ENCODE measurements around the gene STK25. TPM values are rescaled to one million over a fixed set of nuclear protein-coding genes. Genes with fewer than 3 reads are reported as not detected.

The STK25 gene
- total RNA-seq, 1 experiment from 2014 or later: 133 TPM

DNA sequence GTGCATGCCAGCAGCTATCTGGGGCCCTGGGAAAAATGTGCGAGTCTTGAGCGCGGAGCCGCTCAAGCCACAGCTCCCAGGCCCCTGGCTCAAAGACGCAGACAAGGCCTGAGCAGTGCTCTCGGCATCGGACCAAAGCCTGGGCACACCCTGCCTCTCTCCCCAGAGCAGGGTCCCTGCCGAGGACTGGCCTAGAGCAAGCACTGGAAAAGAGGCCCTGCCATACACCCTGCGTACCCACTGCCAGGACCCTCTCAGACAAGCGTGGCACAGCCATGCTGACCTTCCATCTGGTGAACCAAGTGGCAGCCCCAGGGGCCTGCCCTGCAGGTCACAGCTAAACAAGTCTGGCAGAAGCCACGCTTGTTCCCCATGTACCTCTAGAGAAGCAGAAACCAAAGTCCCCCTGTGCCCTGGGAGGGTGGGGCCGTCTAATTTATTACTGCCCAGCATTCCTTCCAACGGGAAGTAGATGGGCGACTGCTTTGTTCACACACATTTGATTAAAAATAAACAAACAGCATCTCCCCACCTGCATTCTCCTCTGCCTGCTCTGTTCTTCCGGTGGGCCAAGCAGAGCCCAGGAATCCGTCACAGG is 14.0 kb downstream of the STK25 start:
- no peak for DNase-seq (ENCODE audit: low read depth)

DNA sequence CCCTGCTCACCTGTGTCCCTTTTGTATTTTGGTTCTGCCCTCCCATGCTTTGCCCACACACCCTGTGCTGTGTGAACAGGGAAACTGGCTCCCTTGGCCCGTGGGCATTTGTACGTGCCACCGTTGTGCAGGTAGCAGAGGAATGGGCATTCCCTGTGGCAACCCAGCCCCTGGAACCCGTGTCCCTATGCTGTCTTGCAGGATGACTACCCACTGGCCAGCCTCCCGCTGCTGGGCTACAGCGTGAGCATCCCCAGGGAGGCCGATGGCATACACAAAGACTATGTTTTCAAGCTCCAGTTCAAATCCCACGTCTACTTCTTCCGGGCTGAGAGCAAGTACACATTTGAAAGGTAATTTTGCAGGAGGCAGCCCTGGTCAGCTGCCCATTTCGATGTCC is 15.3 kb downstream of the STK25 start:
- no peak for DNase-seq (ENCODE audit: low read depth)

DNA sequence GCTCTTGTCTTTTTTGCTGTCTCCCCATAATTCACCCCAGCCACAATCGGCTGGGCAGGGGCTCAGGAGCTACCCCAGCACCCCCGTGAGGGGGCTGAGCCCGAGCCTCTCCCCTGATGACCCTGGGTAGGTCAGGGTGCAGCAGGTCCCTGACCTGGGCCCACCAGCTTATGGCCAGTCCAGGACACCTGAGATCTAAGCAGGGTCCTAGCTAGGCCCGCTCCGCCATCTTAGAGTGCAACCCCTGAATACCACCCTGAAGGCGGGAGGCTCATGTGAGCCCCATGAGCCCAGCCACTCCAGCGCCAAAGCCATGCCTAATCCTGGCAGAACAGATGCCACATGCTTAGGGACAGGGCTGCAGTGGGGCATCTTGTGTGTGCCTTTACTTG is 16.2 kb downstream of the STK25 start:
- DNase-seq (ENCODE audit: low read depth): no peak

DNA sequence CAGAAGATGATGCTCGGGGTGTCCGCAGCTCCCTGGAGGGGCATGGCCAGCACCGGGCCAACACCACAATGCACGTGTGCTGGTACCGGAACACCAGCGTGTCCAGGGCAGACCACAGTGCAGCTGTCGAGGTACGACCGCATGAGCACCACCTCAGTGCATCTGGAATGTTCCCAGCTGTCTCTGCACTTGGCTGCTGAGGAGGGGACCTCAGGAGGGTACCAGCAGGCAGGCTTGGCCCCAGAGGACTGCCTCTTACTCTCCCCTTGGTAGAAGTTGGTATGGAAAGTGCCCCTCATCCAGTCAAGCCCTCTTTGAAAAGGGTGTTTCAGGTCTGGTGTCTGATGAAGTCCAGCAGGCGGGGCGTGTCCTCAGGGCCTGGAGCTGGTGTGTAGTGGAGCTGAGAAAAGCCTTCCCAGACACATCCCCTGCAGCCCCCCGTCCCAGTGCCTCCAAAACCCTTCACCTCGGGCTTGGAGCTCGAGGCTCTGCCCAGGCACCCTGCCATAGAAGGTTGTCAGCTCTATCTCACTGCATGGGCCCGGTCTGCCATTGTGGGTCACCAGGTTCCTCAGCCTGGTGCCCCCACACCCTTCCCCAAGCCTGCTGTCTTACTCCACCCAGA is 16.7 kb downstream of the STK25 start:
- DNase-seq (ENCODE audit: low read depth): no peak

DNA sequence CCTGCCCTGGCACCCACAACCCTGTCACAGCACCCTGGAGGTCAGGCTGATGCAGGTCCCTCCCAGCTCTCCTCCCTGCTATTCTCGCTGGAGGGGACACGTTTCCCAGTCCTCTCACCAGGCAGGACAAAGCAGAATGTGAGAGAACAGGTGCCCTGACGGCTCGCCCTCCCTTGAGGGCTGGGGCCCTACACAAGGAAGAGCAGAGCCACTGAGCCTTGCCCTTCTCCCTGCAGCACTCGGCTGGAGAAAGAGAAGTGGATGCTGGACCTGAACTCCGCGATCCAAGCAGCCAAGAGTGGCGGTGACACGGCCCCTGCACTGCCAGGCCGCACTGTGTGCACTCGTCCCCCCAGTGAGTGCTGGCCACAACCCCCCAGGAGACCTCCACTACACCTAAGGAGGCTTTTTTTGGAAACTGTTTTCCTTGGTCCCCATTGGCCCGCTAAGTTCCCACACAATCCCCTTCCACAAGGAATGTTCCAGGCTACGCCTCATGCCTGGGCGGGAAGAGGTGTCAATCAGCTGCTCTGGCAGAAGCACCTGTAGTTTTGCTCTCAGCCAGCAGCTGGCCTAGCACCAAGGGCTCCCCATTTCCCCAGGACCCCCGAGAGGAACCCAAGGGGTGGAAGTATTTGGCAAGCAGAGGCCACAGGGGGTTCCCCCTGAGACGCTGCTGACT is 17.4 kb downstream of the STK25 start:
- no peak for DNase-seq (ENCODE audit: low read depth)

DNA sequence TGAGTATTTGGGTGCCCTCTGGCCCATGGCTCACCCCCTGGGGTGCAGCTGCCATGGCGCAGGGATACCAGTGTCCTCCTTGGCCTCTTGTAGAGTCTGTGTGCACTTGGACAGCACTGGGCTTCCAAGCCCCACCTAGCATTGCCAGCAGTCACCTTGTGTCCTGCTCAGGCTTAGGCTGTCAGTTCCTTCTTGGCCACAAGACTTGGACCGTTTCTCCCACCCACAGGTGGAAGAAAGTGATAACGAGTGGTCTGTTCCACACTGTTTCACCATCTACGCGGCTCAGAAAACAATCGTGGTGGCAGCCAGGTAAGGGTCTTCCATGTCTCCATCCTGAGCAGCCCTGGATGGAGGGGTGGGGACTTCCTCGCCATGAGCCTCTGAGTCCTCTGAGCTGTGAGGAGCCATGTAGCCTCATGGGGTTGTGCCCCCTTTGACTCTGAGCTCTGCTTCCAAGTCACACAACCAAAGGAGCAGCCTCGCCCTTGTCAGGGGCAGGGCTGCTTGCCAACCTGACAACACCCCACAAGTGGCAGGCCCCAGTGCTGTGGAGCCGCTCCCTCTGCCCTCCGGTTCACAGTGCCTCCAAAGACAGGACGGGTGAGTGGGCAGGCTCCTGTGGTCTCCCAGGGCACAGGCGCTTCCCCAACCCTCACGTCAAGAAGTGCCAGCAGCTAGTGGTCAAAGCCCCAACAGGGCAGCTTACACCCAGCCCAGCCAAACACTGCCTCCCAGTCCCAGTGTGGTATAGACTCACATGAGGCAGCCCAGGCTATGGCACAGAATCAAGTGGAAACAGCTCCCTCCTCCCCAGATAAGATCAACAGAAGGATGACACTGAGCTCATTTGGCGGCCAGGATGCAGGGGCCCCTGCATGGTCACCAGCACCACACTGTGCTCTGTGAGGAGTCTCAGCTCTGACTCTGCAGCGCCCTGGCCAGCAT is 18.4 kb downstream of the STK25 start:
- no peak for DNase-seq (ENCODE audit: low read depth)

DNA sequence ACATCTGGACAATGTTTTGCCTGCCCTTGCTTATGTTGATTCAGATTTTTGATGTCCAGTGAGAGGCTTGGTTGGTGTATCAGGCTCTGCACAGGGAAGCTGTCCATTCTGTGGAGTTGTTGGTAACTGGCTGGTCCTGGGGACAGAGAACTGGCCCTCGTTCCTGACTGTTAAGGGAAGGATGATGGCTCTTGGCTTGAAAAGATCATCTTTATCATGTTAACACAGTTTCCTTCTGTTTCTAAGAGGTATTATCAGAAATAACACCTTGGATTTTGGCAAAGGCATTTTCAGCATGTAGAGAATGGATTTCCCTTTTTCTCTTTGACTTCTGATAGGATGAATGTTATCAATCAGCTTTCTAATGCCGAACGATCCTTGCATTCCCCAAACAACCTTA is 19.3 kb downstream of the STK25 start:
- DNase-seq (ENCODE audit: low read depth): no peak

DNA sequence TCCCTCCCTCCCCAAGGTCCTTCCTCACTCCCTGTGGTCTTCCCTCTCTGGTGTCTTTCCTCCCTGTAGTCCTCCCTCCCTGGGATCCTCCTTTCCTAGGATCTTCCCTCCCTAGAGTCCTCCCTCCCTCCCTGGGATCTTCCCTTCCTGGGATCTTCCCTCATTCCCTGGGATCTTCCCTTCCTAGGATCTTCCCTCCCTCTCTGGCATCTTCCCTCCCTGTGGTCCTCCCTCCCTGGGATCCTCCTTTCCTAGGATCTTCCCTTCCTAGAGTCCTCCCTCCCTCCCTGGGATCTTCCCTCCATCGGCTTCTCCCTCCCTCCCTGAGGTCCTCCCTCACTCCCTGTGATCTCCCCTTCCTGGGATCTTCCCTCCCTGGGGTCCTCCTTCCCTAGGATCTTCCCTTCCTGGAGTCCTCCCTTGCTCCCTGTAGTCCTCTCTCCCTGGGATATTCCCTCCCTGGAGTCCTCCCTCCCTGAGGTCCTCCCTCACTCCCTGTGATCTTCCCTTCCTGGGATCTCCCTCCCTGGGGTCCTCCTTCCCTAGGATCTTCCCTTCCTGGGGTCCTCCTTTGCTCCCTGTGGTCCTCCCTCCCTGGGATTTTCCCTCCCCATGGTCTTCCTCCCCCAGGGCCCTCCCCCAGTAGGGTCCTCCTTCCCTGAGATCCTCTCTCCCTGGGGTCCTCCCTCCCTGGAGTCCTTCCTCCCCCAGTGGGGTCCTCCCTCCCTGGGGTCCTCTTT is 23.0 kb downstream of the STK25 start:
- no peak for DNase-seq (ENCODE audit: low read depth)

DNA sequence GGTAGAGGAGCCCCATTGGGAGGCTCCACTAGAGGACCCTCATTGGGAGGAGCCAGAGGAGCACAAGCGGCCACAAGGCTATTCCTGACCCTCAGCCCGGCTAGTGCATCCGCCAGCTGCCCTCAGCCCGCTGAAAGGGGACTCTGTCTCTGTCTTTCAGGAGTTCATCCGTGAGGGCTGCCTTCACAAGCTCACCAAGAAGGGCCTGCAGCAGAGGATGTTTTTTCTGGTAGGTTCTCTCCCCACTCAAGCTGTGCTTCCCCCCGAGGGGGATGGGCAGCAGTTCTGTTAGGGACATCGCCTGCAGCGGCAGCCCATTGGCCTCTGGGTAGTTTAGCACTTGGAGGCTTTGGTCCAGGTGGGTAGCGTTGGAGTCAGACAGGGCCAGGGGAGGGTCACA is 25.1 kb downstream of the STK25 start:
- DNase-seq (ENCODE audit: low read depth): no peak

DNA sequence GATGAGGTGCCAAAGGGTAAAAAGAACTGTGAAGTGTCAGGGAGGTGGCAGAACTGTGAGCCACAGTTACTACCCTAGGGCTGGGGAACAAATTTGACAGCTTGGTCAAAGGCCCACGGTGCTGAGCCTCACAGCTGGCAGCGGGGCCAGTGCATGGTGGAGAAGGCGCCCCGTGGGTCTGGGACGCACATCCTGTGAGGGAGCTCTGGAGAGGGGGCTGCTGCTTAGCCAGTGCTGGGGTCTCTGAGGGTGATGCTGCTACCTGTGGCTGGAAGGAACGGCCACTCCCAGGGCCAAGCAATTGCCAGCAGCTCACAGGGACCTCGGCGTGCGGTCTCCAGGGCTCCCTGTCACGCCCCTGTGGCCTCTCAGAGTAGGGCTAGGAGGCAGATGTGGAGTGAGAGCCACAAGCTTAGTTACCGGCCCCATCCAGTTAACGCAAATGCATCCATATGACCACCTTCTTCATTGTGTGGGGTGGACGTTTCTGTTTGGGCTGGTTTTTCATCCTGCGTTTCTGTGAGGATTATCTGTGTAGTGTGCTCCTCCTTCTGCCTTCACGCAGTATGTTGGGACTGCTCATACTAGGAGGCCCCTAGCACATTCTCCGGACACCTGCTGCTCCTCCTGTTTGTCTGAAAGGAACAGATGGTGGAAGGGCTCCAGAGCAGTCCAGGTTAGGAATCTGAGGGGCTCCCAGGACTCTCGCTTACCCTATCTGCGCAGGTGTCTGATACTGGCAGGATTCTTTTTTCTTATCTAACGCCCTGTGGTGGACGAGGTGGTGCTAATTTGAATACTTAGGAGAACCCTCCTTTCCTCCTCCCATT is 26.0 kb downstream of the STK25 start:
- no peak for DNase-seq (ENCODE audit: low read depth)

DNA sequence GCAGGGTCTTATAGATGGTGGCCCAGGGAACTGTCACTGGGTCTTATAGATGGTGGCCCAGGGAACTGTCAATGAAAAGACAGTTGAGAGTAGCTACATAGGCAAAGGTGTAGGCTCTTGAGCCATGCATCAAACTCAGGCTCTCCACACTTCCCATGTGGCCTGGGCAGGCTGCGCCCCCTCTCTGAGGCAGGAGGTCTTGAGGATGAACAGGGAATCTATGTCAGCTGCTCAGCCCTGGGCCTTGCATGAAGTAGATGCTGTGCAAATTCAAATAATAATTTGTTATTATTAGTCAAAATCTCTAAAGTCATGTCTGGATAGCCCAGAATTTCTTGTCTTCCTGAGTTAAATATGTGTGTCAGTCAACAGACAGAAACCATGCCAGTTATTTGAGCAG is 26.7 kb downstream of the STK25 start:
- no peak for DNase-seq (ENCODE audit: low read depth)

DNA sequence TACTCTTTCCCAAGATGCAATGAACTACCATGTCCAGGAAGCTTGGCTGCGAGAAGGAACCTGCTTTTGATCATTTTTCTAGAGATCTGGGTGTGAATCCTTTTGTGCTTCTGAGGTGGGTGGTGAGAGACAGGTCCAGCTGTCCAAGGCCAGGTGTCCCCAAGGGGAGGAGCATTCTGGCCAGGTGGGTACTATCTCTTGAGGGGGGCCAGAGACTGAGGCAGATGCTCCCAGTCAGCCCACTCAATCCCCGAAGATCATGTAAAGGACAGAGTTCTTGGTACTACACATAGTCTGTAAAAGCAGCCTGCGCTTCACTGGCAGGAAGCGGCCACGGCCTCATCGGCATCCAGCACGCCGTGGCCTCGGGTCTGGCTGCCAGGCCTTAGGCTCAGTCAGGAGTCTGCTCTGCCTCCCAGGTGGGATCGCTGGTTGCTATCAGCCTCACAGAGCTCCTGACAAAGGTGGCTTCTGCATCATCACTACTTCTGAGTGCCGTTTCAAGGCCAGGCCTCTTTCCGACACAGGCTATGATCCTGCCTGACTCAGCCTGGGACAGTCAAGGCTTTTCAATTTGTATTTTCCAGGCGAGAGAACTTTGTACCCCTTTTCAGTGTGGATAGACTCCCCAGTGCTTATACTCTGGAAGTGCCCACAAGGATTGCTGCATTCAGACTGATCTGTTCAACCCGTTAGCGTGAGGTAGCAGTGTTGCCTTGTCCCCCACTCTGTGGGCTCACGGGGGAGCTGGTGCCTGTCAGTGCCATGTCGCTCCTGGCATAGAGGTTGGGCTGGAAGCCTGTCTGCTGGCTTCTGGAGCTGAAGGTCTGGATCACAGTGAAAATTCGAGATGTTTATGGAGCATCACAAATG is 29.1 kb downstream of the STK25 start:
- DNase-seq (ENCODE audit: low read depth): no peak

DNA sequence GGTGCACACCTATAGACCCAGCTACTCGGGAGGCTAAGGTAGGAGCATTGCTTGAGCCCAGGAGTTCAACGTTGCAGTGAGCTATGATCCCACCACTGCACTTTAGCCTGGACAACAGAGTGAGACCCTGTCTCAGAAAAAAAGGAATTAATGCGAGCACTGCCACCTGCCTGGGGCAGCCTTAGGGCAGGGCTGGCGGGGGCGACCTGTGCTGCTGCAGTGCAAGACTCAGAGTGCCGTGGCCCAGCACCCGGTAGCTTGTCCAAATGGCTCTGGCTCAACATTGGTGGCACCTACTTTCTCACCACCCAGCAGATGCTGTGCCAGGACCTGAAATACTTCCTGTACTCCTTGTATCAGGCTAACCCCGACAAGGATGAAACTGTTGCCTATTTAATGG is 30.2 kb downstream of the STK25 start:
- no peak for DNase-seq (ENCODE audit: low read depth)

DNA sequence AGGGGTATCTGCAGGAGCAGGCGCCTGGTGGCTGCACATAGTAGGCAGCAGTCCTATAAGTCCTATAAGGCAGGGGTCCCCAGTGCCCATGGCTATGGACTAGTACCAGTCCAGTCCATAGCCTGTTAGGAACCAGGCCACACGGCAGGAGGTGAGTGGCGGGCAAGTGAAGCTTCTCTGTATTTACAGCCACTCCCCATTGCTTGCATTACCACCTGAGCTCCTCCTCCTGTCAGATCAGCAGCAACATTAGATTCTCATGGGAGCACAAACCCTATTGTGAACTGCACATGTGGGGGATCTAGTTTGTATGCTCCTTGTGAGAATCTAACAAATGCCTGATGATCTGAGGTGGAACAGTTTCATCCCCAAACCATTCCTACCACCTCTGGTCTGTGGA is 33.1 kb downstream of the STK25 start:
- no peak for DNase-seq (ENCODE audit: low read depth)

DNA sequence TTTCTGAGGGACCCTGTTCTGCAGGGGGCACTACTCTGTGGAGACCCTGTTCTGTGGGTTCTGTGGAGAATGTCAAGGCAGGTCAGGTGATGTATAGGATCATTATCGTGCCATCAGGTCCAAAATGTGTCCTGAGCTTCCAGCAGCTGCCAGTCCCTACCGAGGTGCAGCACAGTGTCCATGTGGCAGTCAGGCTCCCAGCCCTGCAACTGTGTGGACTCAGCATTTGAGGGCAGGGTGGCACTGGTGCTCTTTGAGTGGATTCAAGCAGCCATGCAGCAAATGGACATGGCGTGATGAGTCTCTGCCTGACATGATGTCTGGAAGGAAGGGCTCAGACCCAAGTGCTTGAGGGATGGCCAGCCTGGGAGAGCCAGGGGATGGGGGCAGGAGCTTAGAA is 35.0 kb downstream of the STK25 start:
- DNase-seq (ENCODE audit: low read depth): no peak

DNA sequence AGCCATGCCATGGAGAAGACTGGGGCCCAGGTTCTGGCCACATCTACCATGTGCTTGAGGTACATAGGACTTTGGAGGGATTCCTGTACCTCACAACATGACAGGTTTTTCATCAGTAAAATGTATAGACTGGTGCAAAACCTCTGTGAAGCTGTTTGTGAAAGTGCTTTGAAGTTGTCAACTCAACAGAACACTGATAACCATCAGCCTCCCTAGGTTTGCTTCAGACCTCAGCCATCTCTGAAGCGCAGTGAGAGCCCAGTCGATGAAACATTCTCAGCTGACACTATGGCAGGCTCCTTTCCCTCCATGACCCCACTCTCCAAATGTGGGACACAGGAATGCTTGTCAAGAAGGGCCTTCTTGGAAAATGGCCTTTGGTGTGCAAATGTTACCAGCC is 38.6 kb downstream of the STK25 start:
- no peak for DNase-seq (ENCODE audit: low read depth)

DNA sequence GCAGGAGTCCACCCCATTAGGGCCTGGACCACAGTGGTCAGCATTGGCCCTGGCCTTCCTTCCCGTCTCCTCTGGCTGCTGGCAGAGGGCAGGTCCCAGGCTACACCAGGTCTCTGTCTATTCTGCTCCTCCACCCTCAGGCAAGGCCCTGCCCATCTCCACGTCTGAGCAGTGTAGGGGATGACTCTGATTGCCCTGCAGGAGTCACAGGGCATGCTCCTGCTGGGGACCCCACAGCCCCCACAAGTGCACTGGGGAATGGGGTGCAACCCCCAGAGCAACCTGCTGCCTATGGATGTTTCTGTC is 40.0 kb downstream of the STK25 start:
- DNase-seq (ENCODE audit: low read depth): no peak

DNA sequence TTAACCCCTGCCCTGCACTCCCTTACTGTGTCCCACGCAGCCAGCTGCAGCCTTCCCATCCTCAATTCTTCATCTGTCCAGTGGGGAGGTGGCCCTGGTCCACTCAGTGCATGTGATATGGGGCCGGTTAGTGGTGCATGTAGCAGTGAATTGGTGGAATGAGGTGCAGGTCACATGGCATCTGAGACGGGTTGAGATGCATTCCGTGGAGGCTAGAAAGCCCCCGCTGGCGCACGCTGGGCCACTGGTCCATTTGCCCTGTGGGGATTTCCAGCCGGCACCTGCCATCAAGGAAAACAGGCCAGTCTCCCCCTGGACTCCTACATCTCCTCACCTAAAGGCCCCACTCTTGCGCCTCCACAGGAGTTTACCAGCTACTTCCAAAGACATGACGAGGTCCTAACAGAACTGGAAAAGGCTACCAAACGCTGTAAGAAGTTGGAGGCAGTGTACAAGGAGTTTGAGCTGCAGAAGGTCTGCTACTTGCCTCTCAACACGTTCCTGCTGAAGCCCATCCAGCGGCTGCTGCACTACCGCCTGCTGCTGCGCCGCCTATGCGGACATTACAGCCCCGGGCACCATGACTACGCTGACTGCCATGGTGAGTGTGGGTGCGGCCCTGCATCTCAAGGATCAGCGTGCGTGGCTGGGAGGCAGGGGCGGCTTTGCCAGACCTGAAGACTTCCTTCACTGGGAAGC is 40.5 kb downstream of the STK25 start:
- DNase-seq (ENCODE audit: low read depth): no peak

DNA sequence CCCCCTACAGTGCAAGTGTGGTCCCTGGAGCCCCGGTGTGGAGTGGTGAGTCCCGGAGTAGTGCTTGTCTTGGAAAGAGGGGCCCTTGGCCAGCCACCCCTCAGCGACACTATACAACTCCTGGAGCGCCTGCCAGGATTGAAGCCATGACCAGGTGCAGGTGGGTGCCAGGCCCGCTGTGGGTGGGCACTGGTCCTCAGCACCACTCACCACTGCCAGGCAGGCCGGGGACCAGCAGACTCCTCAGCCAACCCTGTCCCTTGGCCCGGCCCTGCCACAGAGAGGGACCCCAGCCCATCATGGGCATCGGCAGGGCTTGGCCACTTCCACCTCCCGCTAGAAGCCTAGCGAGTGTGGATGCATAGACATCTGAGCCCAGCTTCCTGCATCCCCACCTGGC is 42.2 kb downstream of the STK25 start:
- no peak for DNase-seq (ENCODE audit: low read depth)

All from M059J (cell line).